Activated gamma-delta T cell treated with anti-CD3 and anti-CD28 coated beads, Interleukin-2, amount 50 U/mL, for 16 hours (primary cell): ENCODE results near the gene FUNDC2.

Source experiments
- DNase-seq: peaks from one replicate; pipeline ENCODE4 v3.0.0-alpha.2; 2020; ENCODE audit warnings: low read depth

Gene FUNDC2

GRCh38 chrX:155023907-155024833 is 2.5 kb upstream of the FUNDC2 start:
- no peak for DNase-seq

- DNase-seq, result no peak
These were observed 271 bp upstream of the FUNDC2 start for GRCh38 chrX:155026420-155026726.

GRCh38 chrX:155027509-155028066 is 944 bp downstream of the FUNDC2 start:
- DNase-seq, result no peak

- DNase-seq, result no peak
These were observed 1.5 kb downstream of the FUNDC2 start for GRCh38 chrX:155028129-155028528.

- no peak for DNase-seq
These were observed 2.2 kb downstream of the FUNDC2 start for GRCh38 chrX:155028877-155029291.

- DNase-seq, result no peak
These were observed 5.0 kb downstream of the FUNDC2 start for GRCh38 chrX:155031657-155032056.

GRCh38 chrX:155035688-155036087 is 9.0 kb downstream of the FUNDC2 start:
- DNase-seq, result no peak

GRCh38 chrX:155046129-155046810 is 19.6 kb downstream of the FUNDC2 start:
- no peak for DNase-seq

GRCh38 chrX:155046811-155047528 is 20.3 kb downstream of the FUNDC2 start:
- no peak for DNase-seq

- DNase-seq, result no peak
These were observed 22.5 kb downstream of the FUNDC2 start for GRCh38 chrX:155048977-155049619.

GRCh38 chrX:155052738-155053498 is 26.3 kb downstream of the FUNDC2 start:
- DNase-seq, result no peak

GRCh38 chrX:155053656-155054055 is 27.0 kb downstream of the FUNDC2 start:
- DNase-seq, result no peak

GRCh38 chrX:155054255-155054654 is 27.6 kb downstream of the FUNDC2 start:
- no peak for DNase-seq

GRCh38 chrX:155055494-155055893 is 28.9 kb downstream of the FUNDC2 start:
- DNase-seq, result no peak

GRCh38 chrX:155056471-155056870 is 29.8 kb downstream of the FUNDC2 start:
- DNase-seq, result no peak

GRCh38 chrX:155056877-155057792 is 30.5 kb downstream of the FUNDC2 start:
- DNase-seq, result peak; percentile 14

- no peak for DNase-seq
These were observed 35.1 kb downstream of the FUNDC2 start for GRCh38 chrX:155061760-155062159.

- DNase-seq, result no peak
These were observed 38.5 kb downstream of the FUNDC2 start for GRCh38 chrX:155065035-155065734.

- no peak for DNase-seq
These were observed 41.5 kb downstream of the FUNDC2 start for GRCh38 chrX:155068165-155068564.
